Measurements from ENCODE around the gene DSTYK. TPM values are rescaled to one million over a fixed set of nuclear protein-coding genes. Genes with fewer than 3 reads are reported as not detected.

Gene DSTYK
- total RNA-seq, 1 donor from 2014 or later = 13.0 TPM

DNA sequence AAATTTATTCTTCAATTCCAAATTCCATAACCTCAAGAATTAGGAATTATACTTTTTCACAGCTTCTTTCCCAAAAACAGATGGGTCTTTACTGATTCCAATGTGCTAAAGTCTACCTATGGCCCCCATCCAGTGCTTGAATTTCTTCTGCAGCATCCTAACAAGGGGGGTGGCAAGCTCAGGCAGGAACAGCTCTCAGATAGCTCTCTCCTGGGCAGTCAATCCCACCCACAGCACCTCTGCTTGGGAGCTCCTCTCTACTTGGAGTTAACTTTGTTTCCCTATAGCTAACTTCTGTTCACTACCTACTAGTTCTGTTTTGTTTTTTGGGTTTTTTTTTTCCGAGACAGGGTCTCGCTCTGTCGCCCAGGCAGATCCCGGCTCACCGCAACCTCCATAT lies 101.8 kb downstream of the DSTYK start:
- Mint-ChIP-seq H3K9me3 (no peaks in the 10 kb centered on the region), H3K27ac (no peak overlapping the region), H3K27me3 (ENCODE audit: insufficient read depth, low read depth) (peaks cover 2% of the 10 kb centered on the region), H3K4me1 (no peaks in the 10 kb centered on the region), H3K4me3 (no peak overlapping the region), H3K36me3 (peaks cover 20% of the 10 kb centered on the region)
- no peak overlapping the region for H2AFZ ChIP-seq (replicated peaks)
- no peak overlapping the region for H3K4me2 ChIP-seq
- no peaks in the 10 kb centered on the region for H4K20me1 ChIP-seq (ENCODE audit: low read depth)
- H3K27ac ChIP-seq = no peak overlapping the region
- H3K4me3 ChIP-seq = no peak overlapping the region
- H3F3A ChIP-seq (ENCODE audit: low read depth) = no peaks in the 10 kb centered on the region
- no peak overlapping the region for H3K9ac ChIP-seq
- peaks cover 10% of the 10 kb centered on the region for H3K36me3 ChIP-seq
- DNase-seq (ENCODE audit: low spot score) = no peak
- peaks cover 2% of the 10 kb centered on the region for H3K79me2 ChIP-seq (ENCODE audit: low read depth)
- TF ChIP-seq EZH2phosphoT487 (IDR thresholded peaks at IDR 0.05) = no peak
- TF ChIP-seq, protein P1, sequence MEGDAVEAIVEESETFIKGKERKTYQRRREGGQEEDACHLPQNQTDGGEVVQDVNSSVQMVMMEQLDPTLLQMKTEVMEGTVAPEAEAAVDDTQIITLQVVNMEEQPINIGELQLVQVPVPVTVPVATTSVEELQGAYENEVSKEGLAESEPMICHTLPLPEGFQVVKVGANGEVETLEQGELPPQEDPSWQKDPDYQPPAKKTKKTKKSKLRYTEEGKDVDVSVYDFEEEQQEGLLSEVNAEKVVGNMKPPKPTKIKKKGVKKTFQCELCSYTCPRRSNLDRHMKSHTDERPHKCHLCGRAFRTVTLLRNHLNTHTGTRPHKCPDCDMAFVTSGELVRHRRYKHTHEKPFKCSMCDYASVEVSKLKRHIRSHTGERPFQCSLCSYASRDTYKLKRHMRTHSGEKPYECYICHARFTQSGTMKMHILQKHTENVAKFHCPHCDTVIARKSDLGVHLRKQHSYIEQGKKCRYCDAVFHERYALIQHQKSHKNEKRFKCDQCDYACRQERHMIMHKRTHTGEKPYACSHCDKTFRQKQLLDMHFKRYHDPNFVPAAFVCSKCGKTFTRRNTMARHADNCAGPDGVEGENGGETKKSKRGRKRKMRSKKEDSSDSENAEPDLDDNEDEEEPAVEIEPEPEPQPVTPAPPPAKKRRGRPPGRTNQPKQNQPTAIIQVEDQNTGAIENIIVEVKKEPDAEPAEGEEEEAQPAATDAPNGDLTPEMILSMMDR (IDR thresholded peaks at IDR 0.05) = no peak
- no peak for TF ChIP-seq EZH2 (IDR thresholded peaks at IDR 0.05)
- H3K9me3 ChIP-seq (ENCODE audit: low read depth) = no peaks in the 10 kb centered on the region
- no peaks in the 10 kb centered on the region for H3K4me1 ChIP-seq
- no peaks in the 10 kb centered on the region for H3K27me3 ChIP-seq

DNA sequence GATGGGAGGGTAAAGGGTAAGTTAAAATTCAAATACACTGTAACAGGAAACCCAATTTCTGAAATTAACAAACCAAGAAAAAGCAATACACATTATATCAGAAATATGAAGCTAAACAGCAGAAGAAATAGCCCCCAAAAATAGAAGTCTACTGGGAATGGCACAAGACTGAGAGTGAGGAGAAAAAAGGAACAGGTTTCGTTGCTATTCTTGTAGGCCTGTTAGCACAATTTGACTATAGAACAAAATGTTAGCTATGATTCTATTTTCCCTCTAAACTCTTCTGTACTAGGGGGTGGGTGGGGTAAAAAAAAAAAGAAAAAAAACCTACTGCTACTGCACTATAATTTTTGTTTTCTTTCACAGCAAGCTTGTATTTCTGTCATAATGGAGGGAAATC lies 102.2 kb downstream of the DSTYK start:
- TF ChIP-seq EZH2phosphoT487 (IDR thresholded peaks at IDR 0.05) (no peak), EZH2 (IDR thresholded peaks at IDR 0.05) (no peak)
- TF ChIP-seq, protein P1 (IDR thresholded peaks at IDR 0.05) = no peak
- H3K36me3 Mint-ChIP-seq = peaks cover 22% of the 10 kb centered on the region
- no peaks in the 10 kb centered on the region for H3K79me2 ChIP-seq (ENCODE audit: low read depth)
- peaks cover 2% of the 10 kb centered on the region for H3K27me3 Mint-ChIP-seq (ENCODE audit: insufficient read depth, low read depth)
- no peaks in the 10 kb centered on the region for H3K4me1 Mint-ChIP-seq
- no peaks in the 10 kb centered on the region for H3K4me1 ChIP-seq
- no peak overlapping the region for H3K9ac ChIP-seq
- no peak for DNase-seq (ENCODE audit: low spot score)
- H3K9me3 ChIP-seq (ENCODE audit: low read depth) = no peaks in the 10 kb centered on the region
- H3K4me2 ChIP-seq = no peak overlapping the region
- peaks cover 5% of the 10 kb centered on the region for H3K36me3 ChIP-seq
- no peaks in the 10 kb centered on the region for H4K20me1 ChIP-seq (ENCODE audit: low read depth)
- no peaks in the 10 kb centered on the region for H3K27me3 ChIP-seq
- no peak overlapping the region for H3K4me3 Mint-ChIP-seq
- H3F3A ChIP-seq (ENCODE audit: low read depth) = no peaks in the 10 kb centered on the region
- no peak overlapping the region for H2AFZ ChIP-seq (replicated peaks)
- H3K27ac Mint-ChIP-seq = no peak overlapping the region
- no peaks in the 10 kb centered on the region for H3K9me3 Mint-ChIP-seq
- H3K4me3 ChIP-seq = no peak overlapping the region
- H3K27ac ChIP-seq = no peak overlapping the region

DNA sequence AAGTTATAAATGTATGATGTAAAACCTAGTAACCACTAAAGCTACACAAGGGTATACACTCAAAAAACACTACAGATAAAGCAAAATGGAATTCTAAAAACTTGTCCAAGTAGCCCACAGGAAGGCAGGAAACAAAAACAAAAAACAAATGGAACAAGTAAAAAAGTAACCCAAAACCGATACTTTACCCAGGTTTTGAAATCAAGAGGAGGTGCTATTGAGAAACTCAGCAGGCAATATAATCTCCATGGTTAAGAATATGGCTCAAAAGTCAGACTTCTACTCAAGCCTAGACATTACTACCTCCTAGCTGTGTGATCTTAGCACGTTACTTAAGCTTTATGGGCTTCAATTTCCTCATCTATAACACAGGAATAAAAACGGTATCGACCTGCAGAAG lies 103.0 kb downstream of the DSTYK start:
- H3F3A ChIP-seq (ENCODE audit: low read depth) = no peaks in the 10 kb centered on the region
- TF ChIP-seq EZH2phosphoT487 (IDR thresholded peaks at IDR 0.05) (no peak), EZH2 (IDR thresholded peaks at IDR 0.05) (no peak)
- H3K36me3 ChIP-seq = no peaks in the 10 kb centered on the region

DNA sequence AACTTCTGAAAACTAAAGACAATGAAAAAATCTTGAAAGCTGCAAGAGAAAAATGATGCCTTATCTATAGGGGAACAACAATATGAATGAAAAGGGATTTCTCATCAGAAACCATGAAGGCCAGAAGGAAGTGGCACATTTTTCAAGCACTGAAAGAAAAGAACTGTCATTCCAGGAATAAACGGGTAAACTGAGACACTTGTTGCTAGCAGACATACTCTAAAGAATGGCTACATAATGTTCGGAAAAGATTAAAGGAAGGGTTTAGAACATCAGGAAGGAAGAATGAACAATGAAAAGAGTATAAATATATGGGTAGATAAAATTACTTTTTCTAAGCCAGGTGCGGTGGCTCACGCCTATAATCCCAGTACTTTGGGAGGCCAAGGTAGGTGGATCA lies 104.2 kb downstream of the DSTYK start:
- Histone ChIP-seq H3F3A (ENCODE audit: low read depth) (no peaks in the 10 kb centered on the region), H4K20me1 (ENCODE audit: low read depth) (no peaks in the 10 kb centered on the region), H3K27ac (no peak overlapping the region), H3K4me1 (no peaks in the 10 kb centered on the region), H3K9me3 (ENCODE audit: low read depth) (no peaks in the 10 kb centered on the region), H2AFZ (replicated peaks) (no peak overlapping the region), H3K9ac (no peak overlapping the region), H3K79me2 (ENCODE audit: low read depth) (no peaks in the 10 kb centered on the region), H3K4me2 (no peak overlapping the region), H3K27me3 (no peaks in the 10 kb centered on the region), H3K36me3 (peaks cover 3% of the 10 kb centered on the region), H3K4me3 (no peak overlapping the region)
- Mint-ChIP-seq H3K36me3 (peaks cover 32% of the 10 kb centered on the region), H3K4me1 (no peaks in the 10 kb centered on the region), H3K27me3 (ENCODE audit: insufficient read depth, low read depth) (peaks cover 2% of the 10 kb centered on the region), H3K9me3 (no peaks in the 10 kb centered on the region), H3K27ac (no peak overlapping the region), H3K4me3 (no peak overlapping the region)
- DNase-seq (ENCODE audit: low spot score) = no peak
- TF ChIP-seq, protein P1 (IDR thresholded peaks at IDR 0.05) = no peak
- TF ChIP-seq EZH2phosphoT487 (IDR thresholded peaks at IDR 0.05) (no peak), EZH2 (IDR thresholded peaks at IDR 0.05) (no peak)

More for the DNA sequence above, 103.0 kb downstream of the DSTYK start:
- peaks cover 2% of the 10 kb centered on the region for H3K27me3 Mint-ChIP-seq (ENCODE audit: insufficient read depth, low read depth)
- no peak overlapping the region for H2AFZ ChIP-seq (replicated peaks)
- no peak overlapping the region for H3K4me3 Mint-ChIP-seq
- H3K4me1 Mint-ChIP-seq = no peaks in the 10 kb centered on the region
- no peaks in the 10 kb centered on the region for H3K79me2 ChIP-seq (ENCODE audit: low read depth)
- H4K20me1 ChIP-seq (ENCODE audit: low read depth) = no peaks in the 10 kb centered on the region
- no peak overlapping the region for H3K27ac ChIP-seq
- no peaks in the 10 kb centered on the region for H3K9me3 Mint-ChIP-seq
- no peak overlapping the region for H3K4me2 ChIP-seq
- H3K27ac Mint-ChIP-seq = no peak overlapping the region
- no peaks in the 10 kb centered on the region for H3K9me3 ChIP-seq (ENCODE audit: low read depth)
- no peak overlapping the region for H3K9ac ChIP-seq
- H3K36me3 Mint-ChIP-seq = peaks cover 28% of the 10 kb centered on the region
- DNase-seq (ENCODE audit: low spot score) = no peak
- no peak overlapping the region for H3K4me3 ChIP-seq
- H3K4me1 ChIP-seq = no peaks in the 10 kb centered on the region
- no peaks in the 10 kb centered on the region for H3K27me3 ChIP-seq

Data from neural progenitor cell (in vitro differentiated cells).